Lower leg skin (tissue), 4 donors: ENCODE data around the gene NR0B2. TPM values are rescaled to one million over a fixed set of nuclear protein-coding genes. Genes with fewer than 3 reads are reported as not detected.

Experiments
- DNase-seq, 2 donors: peaks; one replicate each; pipeline ENCODE4 v3.0.0-alpha.2; 2019; ENCODE audit warnings: low spot score in 2 of 2
- H3K4me3 ChIP-seq: fragments of 200-600 bp; sonication (generic); 2 replicates; pipeline ENCODE4 v1.5.1; 2017; ENCODE audit warnings: mild to moderate bottlenecking, low read depth; ENCODE audit not compliant: poor library complexity, severe bottlenecking
- POLR2A ChIP-seq, 2 donors: fragments of 450-650 bp; IDR thresholded peaks; one replicate each; pipeline ENCODE4 v1.6.1; 2016 to 2017; ENCODE audit warnings: antibody characterized with exemption in 2 of 2, mild to moderate bottlenecking in 1 of 2, moderate library complexity in 1 of 2
- WGBS, 2 donors: methylation state at CpG; one replicate each; pipeline ENCODE4 v1.1.5; 2018; 5-methylcytosine and 5-hydroxymethylcytosine counted together
- intact Hi-C: fragments of 100-400 bp; cut with DNase I; formaldehyde crosslinking; loops from one replicate; pipeline ENCODE4 v1.15.0; 2023; ENCODE audit warnings: low total_unique reads
- total RNA-seq, 4 donors: library from RNA; depleted of rRNA; stranded (reverse); fragments of >200 nt; gene quantifications; one replicate each; pipeline ENCODE4 v1.1.0, GENCODE V29; 2016
- TF ChIP-seq, protein P1 (sequence below), 3 donors: fragments of 450-650 bp; IDR thresholded peaks; one replicate each; pipeline ENCODE4 v1.5.1; 2016; ENCODE audit warnings: antibody characterized with exemption in 3 of 3, mild to moderate bottlenecking in 3 of 3, moderate library complexity in 2 of 3

The NR0B2 gene
- total RNA-seq, 4 donors from 2014 or later: not detected

- no peak for DNase-seq
- TF ChIP-seq, protein P1, sequence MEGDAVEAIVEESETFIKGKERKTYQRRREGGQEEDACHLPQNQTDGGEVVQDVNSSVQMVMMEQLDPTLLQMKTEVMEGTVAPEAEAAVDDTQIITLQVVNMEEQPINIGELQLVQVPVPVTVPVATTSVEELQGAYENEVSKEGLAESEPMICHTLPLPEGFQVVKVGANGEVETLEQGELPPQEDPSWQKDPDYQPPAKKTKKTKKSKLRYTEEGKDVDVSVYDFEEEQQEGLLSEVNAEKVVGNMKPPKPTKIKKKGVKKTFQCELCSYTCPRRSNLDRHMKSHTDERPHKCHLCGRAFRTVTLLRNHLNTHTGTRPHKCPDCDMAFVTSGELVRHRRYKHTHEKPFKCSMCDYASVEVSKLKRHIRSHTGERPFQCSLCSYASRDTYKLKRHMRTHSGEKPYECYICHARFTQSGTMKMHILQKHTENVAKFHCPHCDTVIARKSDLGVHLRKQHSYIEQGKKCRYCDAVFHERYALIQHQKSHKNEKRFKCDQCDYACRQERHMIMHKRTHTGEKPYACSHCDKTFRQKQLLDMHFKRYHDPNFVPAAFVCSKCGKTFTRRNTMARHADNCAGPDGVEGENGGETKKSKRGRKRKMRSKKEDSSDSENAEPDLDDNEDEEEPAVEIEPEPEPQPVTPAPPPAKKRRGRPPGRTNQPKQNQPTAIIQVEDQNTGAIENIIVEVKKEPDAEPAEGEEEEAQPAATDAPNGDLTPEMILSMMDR (IDR thresholded peaks at IDR 0.05): no peak
- no peak for TF ChIP-seq POLR2A (IDR thresholded peaks at IDR 0.05)
- 80 to 81% methylated on average over 3 of the region's 3 CpGs for WGBS, 2 donors
- H3K4me3 ChIP-seq: no peak overlapping the region
- intact Hi-C loops: no loop called here
Measured at GRCh38 chr1:26909951-26910342, 3.8 kb downstream of the NR0B2 start.

GRCh38 chr1:26907071-26907917 lies 6.5 kb downstream of the NR0B2 start:
- intact Hi-C loops: no loop called here
- no peak overlapping the region for H3K4me3 ChIP-seq
- TF ChIP-seq, protein P1 (IDR thresholded peaks at IDR 0.05): no peak
- no peak for TF ChIP-seq POLR2A (IDR thresholded peaks at IDR 0.05)
- no peak for DNase-seq
- 28 to 42% methylated on average over 6 of the region's 6 CpGs for WGBS, 2 donors

- intact Hi-C loops: no loop called here
- 67 to 71% methylated on average over 18 of the region's 18 CpGs for WGBS, 2 donors
- TF ChIP-seq, protein P1 (IDR thresholded peaks at IDR 0.05): no peak
- no peak for TF ChIP-seq POLR2A (IDR thresholded peaks at IDR 0.05)
- DNase-seq: no peak
- no peak overlapping the region for H3K4me3 ChIP-seq
Measured at GRCh38 chr1:26900815-26901511, 12.8 kb downstream of the NR0B2 start.

DNA sequence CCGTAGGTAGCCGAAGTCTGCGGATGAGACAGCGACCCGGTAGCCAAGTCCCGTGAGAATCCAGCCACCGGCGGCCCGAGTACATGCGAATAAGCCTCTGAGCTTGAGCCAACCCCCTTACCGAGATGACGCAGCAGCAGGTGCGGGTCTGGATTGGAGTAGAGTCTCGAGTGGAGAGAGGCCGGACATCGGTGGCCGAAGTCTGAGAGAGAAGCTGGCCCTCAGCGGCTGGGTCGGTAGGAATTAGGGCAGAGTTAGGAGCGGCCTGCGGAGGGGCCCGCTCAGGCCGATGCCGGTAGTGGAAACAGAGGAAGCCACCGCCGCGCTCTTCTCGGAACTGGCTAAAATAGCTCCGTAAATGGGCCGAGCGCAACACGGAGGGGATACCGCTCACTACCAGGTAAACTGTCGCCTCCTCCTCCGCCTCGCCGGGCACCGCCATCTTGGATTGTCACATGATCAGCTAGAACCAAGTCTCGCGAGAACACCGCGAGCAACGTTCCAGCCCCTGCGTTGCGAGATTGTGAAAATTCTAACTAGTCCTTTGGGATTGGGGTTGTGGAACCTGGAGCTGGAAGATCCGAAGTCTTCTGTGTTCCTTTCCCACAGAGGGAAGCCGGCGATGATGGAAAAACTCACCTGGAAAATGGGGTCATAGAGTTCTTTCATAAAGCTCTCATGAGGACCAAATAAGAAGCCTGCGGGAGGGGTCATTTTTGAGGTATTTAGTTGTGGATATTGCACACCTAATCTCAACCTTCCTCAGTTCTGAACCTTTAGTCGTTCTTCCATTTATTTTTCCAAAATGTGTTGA lies 13.6 kb downstream of the NR0B2 start, which contains the start of gene GPATCH3:
TSS of gene GPATCH3 (minus strand) at position 467 of the 814 bp plus-strand sequence. CDS start at position 442, 25 bp downstream.
- 0 to 1% methylated on average over 45 to 50 of the region's 50 CpGs for WGBS, 2 donors
- TF ChIP-seq POLR2A (IDR thresholded peaks at IDR 0.05): no peak
- TF ChIP-seq, protein P1 (IDR thresholded peaks at IDR 0.05): no peak
- intact Hi-C loops: no loop called here
- H3K4me3 ChIP-seq: peak within 1 kb of the TSS; percentile 99
- DNase-seq: peak; percentile 91 to 98

GRCh38 chr1:26897351-26897750 lies 16.4 kb downstream of the NR0B2 start:
- no peak for TF ChIP-seq POLR2A (IDR thresholded peaks at IDR 0.05)
- TF ChIP-seq, protein P1 (IDR thresholded peaks at IDR 0.05): no peak
- H3K4me3 ChIP-seq: no peak overlapping the region
- DNase-seq: no peak
- 91 to 96% methylated on average over 9 of the region's 9 CpGs for WGBS, 2 donors
- intact Hi-C loops: no loop called here
